NCI-H2107 (cell line): ENCODE results near the gene FCRL6.
A peak's percentile ranks its signal among the peaks of the same experiment; 100 is the strongest.

Experiments
- DNase-seq: peaks from one replicate; lab custom pipeline; 2025; lab: John Stamatoyannopoulos, UW

FCRL6 gene

DNA sequence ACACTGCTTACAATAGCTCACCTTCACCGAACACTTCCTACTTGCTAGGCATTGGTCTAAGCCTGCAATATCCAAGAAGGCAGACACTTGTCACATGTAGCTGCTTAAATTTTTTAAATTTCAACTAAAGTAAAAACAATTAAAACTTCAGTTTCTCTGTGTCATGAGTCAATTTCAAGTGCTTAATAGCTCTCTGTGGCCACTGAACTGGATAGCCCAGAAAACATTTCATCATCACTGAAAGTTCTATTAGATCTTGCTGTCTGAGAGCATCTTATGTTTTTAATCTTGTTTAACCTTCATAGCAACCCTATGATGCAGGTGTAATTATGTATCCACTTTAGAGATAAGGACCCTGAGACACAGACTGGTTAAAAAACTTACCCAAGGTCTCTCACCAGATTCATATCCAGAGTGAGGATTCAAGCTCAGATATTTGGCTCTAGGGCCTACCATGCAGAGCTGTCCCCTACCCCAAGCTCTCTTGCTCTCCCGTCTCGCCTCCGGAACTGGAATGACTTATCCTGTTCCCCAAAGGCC lies 2.6 kb upstream of the FCRL6 start:
- DNase-seq, result no peak

DNA sequence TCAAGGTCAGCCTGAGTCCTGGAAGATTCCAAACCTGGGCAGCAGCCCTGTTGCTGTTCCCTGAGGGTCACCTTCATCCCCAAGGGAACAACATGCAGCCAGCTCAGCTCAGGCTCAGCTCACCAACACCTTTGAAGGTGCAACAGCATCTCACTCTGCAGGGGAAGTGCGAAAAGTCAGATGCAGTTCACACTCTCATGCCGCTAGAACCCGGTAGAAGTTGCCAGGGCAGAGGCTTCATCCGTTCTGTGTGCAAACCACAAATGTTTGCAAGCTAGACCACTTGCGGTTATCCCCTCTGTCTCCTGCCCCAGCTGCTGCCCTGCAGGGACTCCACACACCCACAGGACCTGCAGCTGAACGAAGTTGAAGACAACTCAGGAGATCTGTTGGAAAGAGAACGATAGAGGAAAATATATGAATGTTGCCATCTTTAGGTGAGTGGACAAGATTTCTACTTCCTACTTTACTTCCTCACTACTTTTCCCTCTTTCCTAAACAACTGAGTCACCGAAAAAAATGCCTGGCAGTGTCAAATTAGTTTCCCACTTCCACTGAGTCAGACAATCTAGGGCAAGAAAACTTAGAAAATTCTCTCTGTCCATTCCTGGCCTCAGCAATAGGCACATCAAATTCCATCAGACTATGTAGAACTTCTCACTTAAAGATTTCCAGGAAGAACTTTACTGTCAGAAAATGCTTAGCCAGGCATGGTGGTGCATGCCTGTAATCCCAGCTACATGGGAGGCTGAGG lies 1.8 kb upstream of the FCRL6 start:
- peak; percentile 55 for DNase-seq

DNA sequence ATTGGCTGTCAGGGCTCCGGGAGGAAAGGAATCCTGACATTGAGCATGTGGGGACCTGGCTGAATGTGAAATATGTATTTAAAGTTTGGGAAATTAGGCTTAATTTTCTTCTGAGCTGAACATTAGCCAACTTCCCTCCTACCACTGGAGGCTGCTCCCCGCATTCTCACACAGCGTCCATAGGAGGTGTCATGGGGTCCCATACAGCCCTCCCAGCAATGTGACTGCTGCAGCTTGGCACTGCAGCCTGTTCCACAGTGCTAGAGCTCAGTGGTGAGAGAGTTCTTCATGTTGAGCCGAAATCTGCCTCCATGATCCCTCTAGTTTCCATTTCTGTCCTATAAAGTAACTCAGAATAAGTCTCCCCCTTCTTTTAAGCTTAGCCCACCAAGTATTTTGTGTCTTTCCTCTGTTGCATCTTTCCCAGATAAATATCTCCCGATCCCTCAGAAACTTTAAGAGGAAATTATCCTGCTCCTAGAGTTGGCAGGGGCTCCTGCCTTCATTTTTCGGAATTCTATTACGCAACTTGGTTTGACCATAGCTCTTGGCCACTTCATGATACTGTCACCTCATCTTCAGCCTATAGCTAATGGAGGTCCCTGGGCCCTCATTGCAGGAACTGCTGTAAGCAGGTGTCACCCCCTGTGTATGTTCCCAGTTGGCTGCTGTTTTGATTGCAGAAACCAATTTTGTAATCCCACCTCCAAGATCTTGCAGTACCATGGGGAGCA lies 2.0 kb downstream of the FCRL6 start:
- DNase-seq, result no peak

DNA sequence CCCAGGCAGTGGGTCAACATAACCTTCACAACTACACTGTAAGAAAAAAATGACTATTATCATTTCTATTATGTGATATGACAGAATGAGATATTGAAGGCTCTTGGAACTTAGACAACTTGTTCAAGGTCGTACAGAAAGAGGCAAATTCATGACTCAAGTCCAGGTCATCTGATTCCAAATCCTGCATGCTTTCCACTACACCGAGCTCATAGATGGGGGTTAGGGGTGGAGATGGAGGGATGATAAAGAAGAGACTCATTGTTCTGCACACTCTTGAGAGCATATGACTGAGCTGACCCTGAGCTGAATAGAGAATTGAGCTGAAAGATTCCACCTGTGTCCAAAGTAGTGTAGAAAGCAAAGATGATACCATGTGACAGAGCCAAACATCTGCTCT lies 2.8 kb downstream of the FCRL6 start:
- DNase-seq, result no peak

DNA sequence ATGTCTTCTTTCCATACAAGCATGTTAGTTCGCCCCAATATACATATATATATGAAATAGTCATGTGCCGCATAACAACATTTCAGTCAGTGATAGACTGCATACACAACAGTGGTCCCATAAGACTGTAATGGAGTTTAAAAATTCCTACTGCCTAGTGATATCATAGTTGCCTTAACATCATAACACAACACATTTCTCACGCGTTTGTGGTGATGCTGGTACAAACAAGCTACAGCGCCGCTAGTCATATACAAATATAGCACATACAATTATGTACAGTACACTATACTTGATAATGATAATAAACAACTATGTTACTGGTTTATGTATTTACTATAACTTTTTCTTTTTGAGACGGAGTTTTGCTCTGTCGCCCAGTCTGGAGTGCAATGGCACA lies 13.8 kb downstream of the FCRL6 start:
- no peak for DNase-seq

DNA sequence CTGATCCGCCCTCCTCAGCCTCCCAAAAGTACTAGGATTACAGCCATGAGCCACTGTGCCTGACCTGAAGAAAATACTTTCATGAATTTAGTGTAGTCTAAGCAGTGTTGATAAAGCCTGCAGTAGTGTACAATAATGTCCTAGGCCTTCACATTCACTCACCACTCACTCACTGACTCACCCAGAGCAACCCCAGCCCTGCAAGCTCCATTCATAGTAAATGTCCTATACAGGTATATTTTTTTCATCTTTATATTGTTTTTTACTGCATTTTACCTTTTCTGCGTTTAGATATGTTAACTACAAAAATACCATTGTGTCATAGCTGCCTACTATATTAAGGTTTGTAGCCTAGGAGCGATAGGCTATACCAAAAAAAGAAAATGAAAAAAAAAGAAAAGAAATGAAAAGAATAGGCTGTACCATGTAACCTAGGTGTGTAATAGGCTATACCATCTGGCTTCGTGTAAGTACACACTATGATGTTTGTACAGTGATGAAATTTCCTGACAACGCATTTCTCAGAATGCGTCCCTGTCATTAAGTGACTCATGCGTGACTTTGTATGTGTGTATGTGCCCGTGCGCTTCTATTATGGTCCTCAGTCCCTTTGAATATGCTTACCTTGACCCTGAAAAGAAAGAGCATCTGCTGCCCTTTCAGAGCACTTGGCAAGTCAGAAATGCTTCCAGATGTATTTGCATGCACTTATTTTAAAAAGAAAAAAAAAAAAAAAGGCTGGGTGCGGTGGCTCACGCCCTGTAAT lies 15.3 kb downstream of the FCRL6 start:
- DNase-seq, result peak; percentile 33

DNA sequence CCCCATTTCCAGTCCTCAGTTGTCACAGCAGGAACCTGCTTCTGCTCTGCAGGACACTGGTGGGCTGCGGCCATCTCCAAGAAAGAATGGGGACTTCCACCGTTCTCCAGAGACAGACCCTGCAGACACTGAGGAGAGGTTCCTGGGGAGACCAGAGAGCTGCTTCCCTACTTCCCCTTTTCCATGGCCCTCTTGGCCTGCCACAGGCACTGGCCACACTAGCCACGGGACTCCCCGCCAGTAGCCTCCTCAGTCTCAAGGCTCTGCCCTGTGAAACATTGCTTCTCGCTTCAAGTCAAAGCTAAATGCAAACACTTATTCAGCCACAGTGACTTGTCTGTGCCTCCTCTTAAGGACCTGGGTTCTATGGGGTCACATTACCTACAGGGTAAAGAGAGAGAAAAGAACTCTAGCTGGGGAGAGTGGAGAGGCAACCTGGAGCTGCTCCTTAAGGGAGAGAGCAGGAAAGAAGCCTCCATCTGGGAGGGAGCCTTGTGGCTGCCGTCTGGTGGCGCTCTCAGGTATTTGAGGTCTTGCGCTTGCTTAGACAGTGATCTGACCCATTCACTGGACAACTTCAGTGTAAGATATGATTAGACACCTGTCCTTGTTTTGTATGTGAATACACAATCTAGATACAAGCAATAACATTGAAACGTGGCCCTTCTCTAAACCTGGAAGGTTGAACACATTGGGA lies 19.2 kb downstream of the FCRL6 start:
- peak; percentile 41 for DNase-seq

DNA sequence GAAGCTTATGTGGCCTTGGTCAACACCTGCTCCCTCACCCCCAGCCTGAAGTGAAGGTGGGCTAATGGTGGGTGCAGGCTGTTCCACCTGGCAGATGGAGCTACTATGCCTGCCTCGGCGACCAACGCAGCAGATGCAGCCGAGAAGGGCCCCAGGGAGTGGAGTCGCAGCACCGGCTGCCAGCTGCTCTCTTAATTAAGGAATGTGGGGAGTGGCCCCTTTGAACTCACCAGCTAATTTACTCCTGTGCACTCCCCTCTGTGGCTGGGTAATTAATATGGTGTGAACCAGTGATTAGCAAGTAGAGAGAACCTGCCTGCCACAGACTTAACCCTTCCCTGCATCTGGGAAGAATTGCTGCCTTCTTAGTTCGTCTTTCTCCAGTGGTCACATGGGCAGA lies 21.2 kb downstream of the FCRL6 start:
- peak; percentile 43 for DNase-seq

DNA sequence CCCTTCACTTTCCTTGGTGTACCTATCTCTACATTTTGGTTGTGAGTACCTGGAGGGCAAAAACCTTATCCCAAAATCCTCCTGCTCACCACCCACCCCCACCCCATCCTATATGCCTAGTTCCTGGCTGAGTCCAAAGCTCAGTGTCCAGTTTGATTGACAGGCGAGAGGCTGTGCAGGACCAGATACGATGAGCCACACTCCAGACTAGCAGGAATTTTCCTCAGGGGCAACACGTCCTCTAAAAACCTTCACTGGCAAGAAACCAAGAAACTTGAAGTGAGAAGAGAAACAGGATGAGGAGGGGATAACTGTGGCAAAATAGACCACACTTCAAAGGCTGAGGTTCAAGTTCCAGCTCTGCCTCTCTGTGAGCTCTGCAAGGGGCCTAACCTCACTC lies 23.4 kb downstream of the FCRL6 start:
- DNase-seq, result no peak

DNA sequence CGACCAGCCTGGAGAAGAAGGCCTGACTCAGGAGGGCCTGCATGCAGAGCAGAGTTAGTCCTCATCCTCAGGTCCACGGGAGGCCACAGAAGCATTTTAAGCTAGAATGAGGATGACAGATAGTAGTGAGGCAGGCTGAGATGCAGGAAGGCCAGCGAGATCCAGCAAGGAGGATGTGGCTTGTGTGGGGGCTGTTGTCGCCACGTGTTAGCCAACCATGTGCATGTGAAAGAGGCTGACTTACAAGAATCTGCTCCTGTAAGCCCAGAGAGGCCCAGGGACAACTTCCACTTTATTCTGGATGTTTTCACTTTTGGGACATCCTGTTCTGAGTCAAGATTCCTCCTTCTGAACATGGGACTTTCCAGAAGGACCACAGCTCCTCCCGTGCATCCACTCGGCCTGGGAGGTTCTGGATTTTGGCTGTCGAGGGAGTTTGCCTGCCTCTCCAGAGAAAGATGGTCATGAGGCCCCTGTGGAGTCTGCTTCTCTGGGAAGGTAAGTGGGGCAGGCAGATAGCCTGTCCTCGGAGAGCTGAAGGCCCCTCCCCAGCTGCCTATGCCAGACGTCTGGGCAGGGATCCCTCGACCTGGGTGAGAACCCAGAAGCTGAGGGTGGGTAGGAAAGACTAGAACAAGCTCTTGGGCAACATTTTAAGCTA lies 24.4 kb downstream of the FCRL6 start, which contains the start of gene SLAMF8:
TSS of gene SLAMF8 (plus strand) at position 433 of the 661 bp plus-strand sequence. CDS start at position 459, 26 bp downstream.
- no peak for DNase-seq

DNA sequence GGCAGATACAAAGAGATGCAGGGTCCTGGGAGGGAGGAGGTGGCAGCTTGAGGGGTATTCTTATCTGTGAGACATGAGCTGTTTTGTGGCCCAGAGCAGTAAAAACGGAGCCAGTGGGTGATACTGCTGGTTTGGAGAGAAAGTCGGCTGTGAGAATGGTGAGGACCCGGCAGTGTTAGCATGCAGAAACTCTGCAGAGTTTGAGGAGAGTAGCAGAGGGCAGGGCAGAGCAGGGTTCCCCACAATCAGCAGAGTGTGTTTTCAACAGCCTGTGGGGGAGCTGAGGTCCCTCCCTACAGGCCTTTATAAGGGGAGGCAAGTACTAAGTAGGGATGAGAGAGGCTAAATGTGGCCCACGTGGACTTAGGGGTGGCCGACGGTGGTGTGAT lies 24.9 kb downstream of the FCRL6 start:
- no peak for DNase-seq

DNA sequence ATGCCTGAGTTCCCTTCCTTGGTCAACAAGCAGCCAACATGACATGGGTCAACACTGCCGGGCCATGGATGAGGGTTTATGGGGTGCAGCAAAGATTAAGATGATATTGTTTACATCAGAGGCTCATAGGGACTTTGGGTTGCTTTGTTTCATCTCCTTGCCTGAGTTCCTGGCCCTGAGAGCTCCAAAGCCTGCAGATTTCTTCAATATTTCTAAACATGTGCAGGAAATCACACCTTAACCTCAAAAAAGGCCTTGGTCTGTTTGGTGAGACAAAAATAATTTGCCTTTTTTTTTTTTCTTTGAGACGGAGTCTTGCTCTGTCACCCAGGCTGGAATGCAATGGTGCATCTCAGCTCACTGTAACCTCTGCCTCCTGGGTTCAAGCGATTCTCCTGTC lies 25.4 kb downstream of the FCRL6 start:
- DNase-seq, result no peak

DNA sequence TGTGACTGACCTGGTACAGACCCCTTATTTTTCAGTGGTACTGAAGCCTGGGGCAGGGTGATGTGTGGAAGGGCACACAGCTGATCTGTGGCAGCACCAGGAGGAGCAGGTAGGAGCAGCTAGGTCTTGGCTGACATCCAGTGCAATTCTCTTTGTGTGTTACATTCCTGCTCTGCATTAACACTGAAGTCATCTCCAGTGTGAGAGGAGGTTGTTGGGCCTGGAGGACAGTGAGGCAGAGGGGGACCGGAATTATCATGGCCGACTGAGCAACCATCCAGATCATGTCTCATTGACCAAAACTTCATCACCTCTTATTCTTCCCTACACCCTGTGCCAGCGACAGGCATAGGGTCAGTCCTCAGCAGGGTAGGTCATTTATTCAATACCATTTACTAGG lies 26.0 kb downstream of the FCRL6 start:
- no peak for DNase-seq

DNA sequence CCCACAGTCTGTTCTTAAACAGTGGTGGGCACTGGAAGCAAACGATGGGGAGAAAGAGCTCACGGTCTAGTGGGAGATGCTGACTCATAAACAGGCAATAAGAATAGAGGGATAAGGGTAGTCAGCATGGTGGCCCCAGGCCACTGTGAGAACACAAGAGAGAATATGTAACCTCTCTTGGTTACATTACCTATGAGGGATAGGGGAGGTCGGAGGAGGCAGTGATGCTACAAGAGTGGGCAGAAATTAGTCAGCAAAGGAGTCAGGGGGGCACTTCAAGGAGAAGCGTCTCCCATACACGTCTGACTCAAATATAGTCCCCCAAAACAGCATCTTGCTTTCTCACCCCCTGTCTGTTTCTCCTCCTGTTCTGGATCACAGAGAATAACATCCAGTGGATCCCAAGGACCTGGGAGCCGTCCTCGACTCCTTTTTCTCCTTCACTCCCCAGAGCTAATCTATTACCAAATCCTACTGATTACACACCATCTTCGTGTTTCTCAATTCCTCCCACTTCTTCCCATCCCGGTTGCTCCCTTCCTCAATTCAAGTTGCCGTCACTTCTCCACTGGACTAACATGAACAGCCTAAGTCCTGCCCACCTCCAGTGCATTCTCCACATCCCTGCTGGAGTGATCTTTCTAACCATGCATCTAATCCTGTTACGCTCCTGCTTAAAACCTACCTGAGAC lies 26.6 kb downstream of the FCRL6 start:
- DNase-seq, result no peak

DNA sequence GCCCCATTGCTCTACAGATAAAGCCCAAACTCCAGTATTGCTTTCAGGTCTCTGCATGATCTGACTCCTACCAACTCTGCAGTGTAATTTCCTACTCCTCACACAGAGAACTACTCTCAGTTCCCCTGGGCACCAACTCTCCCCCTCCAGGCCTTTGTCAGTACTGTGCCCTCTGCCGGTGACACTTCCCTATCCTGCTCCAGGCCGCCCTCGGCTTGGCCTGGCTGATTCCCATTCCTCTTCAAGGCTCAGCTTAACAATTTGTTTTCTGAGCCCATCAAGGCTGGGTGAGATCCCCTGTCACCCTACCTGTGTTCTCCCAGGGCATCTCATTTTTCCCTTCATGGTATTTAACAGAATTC lies 27.1 kb downstream of the FCRL6 start:
- peak; percentile 71 for DNase-seq

DNA sequence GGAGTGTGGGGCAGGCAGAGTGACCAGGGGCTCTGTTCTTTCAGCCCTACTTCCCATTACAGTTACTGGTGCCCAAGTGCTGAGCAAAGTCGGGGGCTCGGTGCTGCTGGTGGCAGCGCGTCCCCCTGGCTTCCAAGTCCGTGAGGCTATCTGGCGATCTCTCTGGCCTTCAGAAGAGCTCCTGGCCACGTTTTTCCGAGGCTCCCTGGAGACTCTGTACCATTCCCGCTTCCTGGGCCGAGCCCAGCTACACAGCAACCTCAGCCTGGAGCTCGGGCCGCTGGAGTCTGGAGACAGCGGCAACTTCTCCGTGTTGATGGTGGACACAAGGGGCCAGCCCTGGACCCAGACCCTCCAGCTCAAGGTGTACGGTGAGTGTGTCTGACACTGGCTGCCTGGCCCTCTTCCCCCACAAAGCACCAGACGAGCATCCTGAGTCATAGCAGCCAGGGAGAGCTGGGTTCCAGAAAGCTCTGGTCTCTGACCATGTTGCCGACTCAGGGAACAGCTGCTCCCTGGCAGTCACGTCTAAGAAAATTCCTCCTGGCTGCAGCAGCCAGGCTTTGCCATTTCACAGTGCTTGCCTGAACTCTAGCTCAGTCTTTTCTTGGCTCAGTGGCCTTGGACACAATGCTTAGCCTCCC lies 27.8 kb downstream of the FCRL6 start:
- no peak for DNase-seq

DNA sequence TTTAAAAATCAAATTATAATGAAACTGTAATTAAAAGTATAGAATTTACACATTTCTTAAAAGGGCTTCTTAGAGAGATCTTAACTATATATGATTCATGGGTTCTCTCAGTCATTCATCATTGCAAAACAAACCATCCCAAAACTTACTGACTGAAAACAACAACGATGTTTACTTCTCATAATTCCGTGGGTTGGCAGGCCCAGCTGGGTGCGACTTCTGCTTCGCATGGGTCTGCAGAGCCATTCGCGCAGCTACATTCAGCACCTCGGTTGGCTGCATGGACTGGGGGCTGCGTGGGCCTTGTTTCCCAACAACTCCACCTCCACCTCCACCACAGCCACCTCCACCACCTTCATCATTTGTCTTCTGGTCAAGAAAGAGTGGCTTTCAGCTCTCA lies 28.6 kb downstream of the FCRL6 start:
- no peak for DNase-seq

DNA sequence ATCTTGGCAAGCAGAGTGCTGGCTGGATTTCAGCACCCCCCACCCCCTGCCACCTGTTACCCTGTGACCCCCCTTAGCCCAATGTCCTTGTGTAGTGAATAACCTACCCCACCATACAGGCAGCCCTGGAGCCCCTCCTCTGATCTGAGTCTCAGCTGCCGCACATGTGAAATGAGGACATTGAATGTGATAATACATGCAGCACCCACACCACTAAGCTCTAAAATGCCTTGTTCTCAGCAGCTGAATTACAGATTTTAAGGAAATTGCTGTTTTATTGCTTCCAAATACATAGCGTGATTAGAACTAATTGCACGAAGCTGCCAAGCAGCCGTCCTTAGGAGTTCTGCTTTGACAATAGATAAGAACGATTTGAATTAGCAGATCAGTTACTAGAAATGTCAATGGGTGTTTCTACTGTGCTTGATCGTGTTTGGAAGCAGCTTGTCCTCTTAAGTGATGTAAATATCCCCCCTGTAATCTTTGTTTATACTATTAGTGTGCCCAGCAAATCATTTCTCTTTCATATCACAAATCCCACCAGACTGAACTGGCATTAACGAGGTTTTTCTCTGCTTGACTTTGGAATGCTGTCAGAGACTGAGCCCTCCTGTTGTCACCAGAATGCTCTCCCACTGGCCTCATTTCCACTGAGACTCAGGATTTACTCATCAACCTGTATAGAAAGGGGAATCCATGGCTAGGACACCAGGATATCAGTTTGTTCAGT lies 29.4 kb downstream of the FCRL6 start:
- DNase-seq, result no peak

DNA sequence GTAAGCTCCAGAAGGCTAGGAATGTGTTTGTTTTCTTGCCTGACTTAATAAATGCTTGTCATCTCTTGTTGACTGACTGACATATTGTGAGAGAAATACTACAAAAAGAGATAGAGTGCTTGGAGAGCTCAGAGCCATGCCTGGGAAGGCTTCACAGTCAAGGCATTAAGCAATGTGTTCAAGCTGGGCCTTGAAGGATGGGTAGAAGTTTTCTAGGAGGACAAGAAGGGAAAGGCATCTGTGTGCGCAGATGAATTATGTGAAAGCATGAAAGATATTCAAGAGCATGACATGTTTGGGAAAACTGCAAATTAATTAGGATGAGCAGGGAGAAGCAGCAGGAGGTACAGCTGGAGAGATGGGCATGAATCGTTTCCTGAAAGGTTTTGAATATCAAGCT lies 30.1 kb downstream of the FCRL6 start:
- no peak for DNase-seq

DNA sequence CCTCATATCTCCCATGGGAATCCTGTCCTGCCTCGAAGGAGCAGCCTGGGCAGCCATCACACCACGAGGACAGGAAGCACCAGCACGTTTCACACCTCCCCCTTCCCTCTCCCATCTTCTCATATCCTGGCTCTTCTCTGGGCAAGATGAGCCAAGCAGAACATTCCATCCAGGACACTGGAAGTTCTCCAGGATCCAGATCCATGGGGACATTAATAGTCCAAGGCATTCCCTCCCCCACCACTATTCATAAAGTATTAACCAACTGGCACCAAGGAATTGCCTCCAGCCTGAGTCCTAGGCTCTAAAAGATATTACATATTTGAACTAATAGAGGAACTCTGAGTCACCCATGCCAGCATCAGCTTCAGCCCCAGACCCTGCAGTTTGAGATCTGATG lies 33.2 kb downstream of the FCRL6 start:
- no peak for DNase-seq
